GM19025 (cell line): ENCODE results near the gene CFP.

Experiments
- ATAC-seq: cut with Tn5 transposase; IDR thresholded peaks from one replicate; pipeline ENCODE4 v1.9.1; 2021; ENCODE audit warnings: mild to moderate bottlenecking, low read depth, moderate library complexity; ENCODE audit not compliant: unreplicated experiment

The CFP gene

GRCh38 chrX:47577424-47577823 lies 52.3 kb downstream of the CFP start:
- no peak for ATAC-seq

GRCh38 chrX:47576021-47576898 lies 53.5 kb downstream of the CFP start:
- no peak for ATAC-seq

GRCh38 chrX:47574547-47575301 lies 55.0 kb downstream of the CFP start:
- no peak for ATAC-seq

GRCh38 chrX:47574076-47574546 lies 55.6 kb downstream of the CFP start:
- ATAC-seq: no peak

- ATAC-seq: no peak
Observed at GRCh38 chrX:47573341-47574075, 56.2 kb downstream of the CFP start.
